Stimulated activated CD4-positive, alpha-beta T cell treated with anti-CD3 and anti-CD28 coated beads, Interleukin-4, amount 100 ng/mL, for 24 hours (primary cell): ENCODE results near the gene CPZ.

Experiments
- DNase-seq: peaks from one replicate; pipeline ENCODE4 v3.0.0-alpha.2; 2020

The CPZ gene

GRCh38 chr4:8596891-8597290 is 4.3 kb downstream of the CPZ start:
- DNase-seq = no peak

GRCh38 chr4:8597319-8597718 is 4.8 kb downstream of the CPZ start:
- DNase-seq = no peak

- DNase-seq = no peak
These were observed 5.2 kb downstream of the CPZ start for GRCh38 chr4:8597791-8598190.

- no peak for DNase-seq
These were observed 6.0 kb downstream of the CPZ start for GRCh38 chr4:8598391-8599090.

- no peak for DNase-seq
These were observed 6.5 kb downstream of the CPZ start for GRCh38 chr4:8599091-8599460.

GRCh38 chr4:8599657-8600056 is 7.1 kb downstream of the CPZ start:
- no peak for DNase-seq

- DNase-seq = no peak
These were observed 7.7 kb downstream of the CPZ start for GRCh38 chr4:8600266-8600665.

- DNase-seq = no peak
These were observed 8.1 kb downstream of the CPZ start for GRCh38 chr4:8600686-8601085.

- no peak for DNase-seq
These were observed 8.5 kb downstream of the CPZ start for GRCh38 chr4:8601086-8601485.

- no peak for DNase-seq
These were observed 9.0 kb downstream of the CPZ start for GRCh38 chr4:8601556-8601955.

- DNase-seq = no peak
These were observed 10.3 kb downstream of the CPZ start for GRCh38 chr4:8602686-8603430.

GRCh38 chr4:8603931-8604330 is 11.4 kb downstream of the CPZ start:
- DNase-seq = no peak

- DNase-seq = no peak
These were observed 12.7 kb downstream of the CPZ start for GRCh38 chr4:8605289-8605688.

GRCh38 chr4:8606476-8606875 is 13.9 kb downstream of the CPZ start:
- DNase-seq = no peak

- DNase-seq = no peak
These were observed 14.4 kb downstream of the CPZ start for GRCh38 chr4:8606966-8607365.

GRCh38 chr4:8607603-8608481 is 15.3 kb downstream of the CPZ start:
- peak; percentile 24 for DNase-seq

- no peak for DNase-seq
These were observed 16.3 kb downstream of the CPZ start for GRCh38 chr4:8608714-8609391.

GRCh38 chr4:8609406-8609805 is 16.8 kb downstream of the CPZ start:
- no peak for DNase-seq

GRCh38 chr4:8609824-8610350 is 17.3 kb downstream of the CPZ start:
- DNase-seq = no peak

- no peak for DNase-seq
These were observed 18.5 kb downstream of the CPZ start for GRCh38 chr4:8610858-8611616.

GRCh38 chr4:8612646-8613045 is 20.1 kb downstream of the CPZ start:
- no peak for DNase-seq
